Measurements from ENCODE around the gene IL4R. TPM values are rescaled to one million over a fixed set of nuclear protein-coding genes. Genes with fewer than 3 reads are reported as not detected.

Gene IL4R
- total and polyA plus RNA-seq, 2 of the 8 experiments (the other 6 are each of a cell fraction or from before 2014, with no cell fraction given) = 29.1 to 29.4 TPM

DNA sequence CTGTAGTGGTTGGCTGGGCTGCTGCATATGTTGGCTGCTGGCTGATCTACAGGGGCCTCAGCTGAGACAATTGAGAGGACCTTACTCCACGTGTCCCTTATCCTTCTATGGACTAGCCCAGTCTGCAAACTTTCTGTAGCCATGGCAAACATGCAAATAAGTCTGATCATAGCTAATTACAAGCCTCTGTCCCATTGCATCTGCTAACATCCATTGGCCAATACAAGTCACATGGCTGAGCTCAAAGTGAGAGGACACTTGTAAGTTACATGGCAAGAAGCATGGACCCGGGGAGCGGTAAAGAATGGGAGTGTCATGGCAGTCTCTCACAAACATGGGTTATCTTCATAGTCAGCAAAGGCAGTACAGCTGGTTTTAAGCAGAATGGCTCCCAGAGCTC lies 11.6 kb upstream of the IL4R start:
- POLR2A ChIA-PET (ENCODE audit: partially characterized antibody) = no interaction called here

More for the DNA sequence above, 11.6 kb upstream of the IL4R start:
- Histone ChIP-seq H3K79me2 (ENCODE audit: control insufficient read depth in 1 of 2, insufficient read depth in 2 of 2, low read length in 2 of 2) (no peaks in the 10 kb centered on the region; a peak in 1 of 4 replicates), H3K9me3 (ENCODE audit: insufficient read depth in 2 of 2, low read depth in 1 of 2, low read length in 1 of 2) (no peaks in the 10 kb centered on the region), H3K4me1 (replicated peaks in 1 of 4; ENCODE audit: control insufficient read depth in 3 of 4, insufficient read depth in 4 of 4, low read length in 3 of 4) (peaks cover 0 to 2% (median 0%) of the 10 kb centered on the region in 4 experiments; a peak in 1 of 7 replicates), H2BK5ac (ENCODE audit: low read depth, low read length) (no peak overlapping the region), H3K4me3 (ENCODE audit: extremely low read depth in 1 of 4, insufficient read depth in 2 of 4, low read depth in 3 of 4, low read length in 4 of 4) (no peak overlapping the region), H3K4ac (replicated peaks; ENCODE audit: insufficient read length, low read depth, low read length) (no peak overlapping the region), H4K5ac (ENCODE audit: insufficient read length, low read depth, low read length) (no peak overlapping the region), H3K23ac (ENCODE audit: insufficient read length) (no peak overlapping the region), H2BK120ac (replicated peaks; ENCODE audit: low read depth, low read length) (no peak overlapping the region), H3K36me3 (ENCODE audit: control insufficient read depth in 2 of 4, insufficient read depth in 4 of 4, low read length in 3 of 4) (no peaks in the 10 kb centered on the region), H3K14ac (ENCODE audit: insufficient read length) (no peak overlapping the region), H3K56ac (replicated peaks; ENCODE audit: insufficient read length, low read depth, low read length) (no peak overlapping the region), H3K9ac (replicated peaks in 1 of 4; ENCODE audit: extremely low read depth in 1 of 4, low read depth in 3 of 4, low read length in 3 of 4) (no peak overlapping the region), H3K27ac (ENCODE audit: low read depth, low read length) (no peak overlapping the region), H2AFZ (ENCODE audit: low read length) (0 out of 2 replicates have a peak overlapping the region, but pooled peaks have one; percentile 31), H4K20me1 (replicated peaks in 1 of 2; ENCODE audit: control insufficient read depth in 1 of 2, insufficient read depth in 2 of 2, low read length in 2 of 2) (peaks cover 0 to 2% of the 10 kb centered on the region in 2 experiments), H3K79me1 (ENCODE audit: low read depth, low read length) (no peaks in the 10 kb centered on the region), H3K23me2 (ENCODE audit: low read depth, low read length) (peaks cover 7% of the 10 kb centered on the region; the same call in 1 of the 2 replicates), H2BK20ac (ENCODE audit: low read length) (no peak overlapping the region), H3K18ac (ENCODE audit: extremely low read depth, low read length) (no peak overlapping the region), H2BK12ac (ENCODE audit: low read depth, low read length) (no peak overlapping the region), H2AK5ac (ENCODE audit: low read depth, low read length) (no peak overlapping the region), H3K4me2 (ENCODE audit: insufficient read depth in 1 of 2, low read depth in 2 of 2, low read length in 2 of 2) (no peak overlapping the region), H2BK15ac (ENCODE audit: low read length) (no peak overlapping the region), H4K8ac (ENCODE audit: extremely low read depth, insufficient read depth, low read length) (no peak overlapping the region), H4K91ac (replicated peaks; ENCODE audit: insufficient read length, low read length) (no peak overlapping the region), H3K27me3 (replicated peaks in 1 of 4; ENCODE audit: control insufficient read depth in 3 of 4, extremely low read depth in 1 of 4, insufficient read depth in 3 of 4, low read length in 3 of 4) (no peaks in the 10 kb centered on the region)
- CTCF ChIA-PET (ENCODE audit: partially characterized antibody) = interaction anchor here (1.0 to 1.4 kb wide), 2 partner anchors 9 to 66 kb away, joined by 4 to 5 read pairs; no protein-coding TSS in a partner anchor
- no peak for DNase-seq (ENCODE audit: low read depth in 1 of 2, low spot score in 2 of 2)
- no peak for FAIRE-seq
- TF ChIP-seq TEAD4 (IDR thresholded peaks at IDR 0.05; ENCODE audit: low read depth, low read length) (no peak), SIX5 (IDR thresholded peaks at IDR 0.05; ENCODE audit: low read depth, low read length) (no peak), ZNF274 (IDR thresholded peaks at IDR 0.05; ENCODE audit: borderline replicate concordance, extremely low read depth, low read length) (no peak), RNF2 (IDR thresholded peaks at IDR 0.05; ENCODE audit: borderline replicate concordance, low read depth, low read length, missing control alignments, poor library complexity, severe bottlenecking) (no peak), KDM5A (IDR thresholded peaks at IDR 0.05; ENCODE audit: low read length) (no peak), RAD21 (IDR thresholded peaks at IDR 0.05 in 1 of 2, conservative IDR thresholded peaks at IDR 0.05 in 1 of 2; ENCODE audit: low read depth in 2 of 2, low read length in 2 of 2) (no peak), RXRA (IDR thresholded peaks at IDR 0.05; ENCODE audit: insufficient read depth, low read depth, low read length) (no peak), SP4 (IDR thresholded peaks at IDR 0.05; ENCODE audit: low read length) (no peak), POLR2A (IDR thresholded peaks at IDR 0.05; ENCODE audit: control extremely low read depth in 1 of 2, low read depth in 2 of 2, low read length in 2 of 2) (no peak), POU5F1 (IDR thresholded peaks at IDR 0.05; ENCODE audit: low read depth, low read length) (no peak), CEBPB (IDR thresholded peaks at IDR 0.05; ENCODE audit: low read depth, low read length) (no peak), CHD2 (IDR thresholded peaks at IDR 0.05; ENCODE audit: low read length) (no peak), SAP30 (IDR thresholded peaks at IDR 0.05; ENCODE audit: insufficient read depth, insufficient replicate concordance, low read length) (no peak)
- TF ChIP-seq, protein P1, sequence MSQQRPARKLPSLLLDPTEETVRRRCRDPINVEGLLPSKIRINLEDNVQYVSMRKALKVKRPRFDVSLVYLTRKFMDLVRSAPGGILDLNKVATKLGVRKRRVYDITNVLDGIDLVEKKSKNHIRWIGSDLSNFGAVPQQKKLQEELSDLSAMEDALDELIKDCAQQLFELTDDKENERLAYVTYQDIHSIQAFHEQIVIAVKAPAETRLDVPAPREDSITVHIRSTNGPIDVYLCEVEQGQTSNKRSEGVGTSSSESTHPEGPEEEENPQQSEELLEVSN (IDR thresholded peaks at IDR 0.05) = no peak
- WGBS, 2 experiments (ENCODE audit: extremely low coverage in 1 of 2, insufficient coverage in 1 of 2, insufficient read length in 1 of 2, insufficient replicate concordance in 2 of 2, low coverage in 1 of 2, low lambda C conversion rate in 2 of 2, missing lambda C conversion rate in 1 of 2) = 91% methylated on average over 3 of the region's 3 CpGs; no CpG with 5 or more reads in 1 of the 2 experiments

All from H1 (cell line).